CD4-positive, alpha-beta T cell (primary cell): ENCODE results near the gene S100A6. TPM values are rescaled to one million over a fixed set of nuclear protein-coding genes. Genes with fewer than 3 reads are reported as not detected.

Source experiments
- ATAC-seq: fragments of 200-7000 bp; cut with Tn5 transposase; one replicate; pipeline ENCODE4 v1.10.0; 2022; ENCODE audit warnings: mild to moderate bottlenecking; ENCODE audit not compliant: poor library complexity
- CTCF ChIA-PET: fragments of 350-600 bp; sonication (Branson Sonifier 250); formaldehyde crosslinking; loops from one replicate; lab custom pipeline; 2021; ENCODE audit warnings: antibody characterized with exemption, inconsistent platforms; lab: Charles Lee
- POLR2A ChIA-PET: fragments of 350-600 bp; sonication (Branson Sonifier 250); formaldehyde crosslinking; loops from one replicate; lab custom pipeline; 2021; ENCODE audit warnings: antibody characterized with exemption, inconsistent platforms; lab: Charles Lee
- DNase-seq, 14 experiments: peaks; one replicate each; pipeline ENCODE4 v3.0.0-alpha.2; 2013 to 2020; ENCODE audit warnings: mixed read lengths in 2 of 14
- H3K27ac ChIP-seq, 2 donors: one replicate each; pipeline versions ENCODE4 v1.5.1 to v1.7.0; 2013; ENCODE audit warnings: low read length in 2 of 2, low read depth in 1 of 2, mild to moderate bottlenecking in 1 of 2
- H3K27me3 ChIP-seq, 2 experiments: 1 replicate in 1 of 2; 2 replicates in 1 of 2; pipeline versions ENCODE4 v1.6.1 to v1.7.0; 2013; ENCODE audit warnings: low read length in 2 of 2, control low read depth in 1 of 2, mild to moderate bottlenecking in 1 of 2, moderate library complexity in 1 of 2; ENCODE audit not compliant: insufficient read depth in 2 of 2, control insufficient read depth in 1 of 2
- H3K36me3 ChIP-seq: one replicate; pipeline ENCODE4 v1.6.1; 2013; ENCODE audit warnings: low read length, control low read depth; ENCODE audit not compliant: insufficient read depth
- H3K4me1 ChIP-seq: one replicate; pipeline ENCODE4 v1.6.1; 2013; ENCODE audit warnings: low read length, control low read depth; ENCODE audit not compliant: insufficient read depth
- H3K4me3 ChIP-seq: one replicate; pipeline ENCODE4 v1.5.1; 2013; ENCODE audit warnings: mild to moderate bottlenecking, low read length, moderate library complexity
- H3K9me3 ChIP-seq, 2 experiments: 1 replicate in 1 of 2; 2 replicates in 1 of 2; pipeline versions ENCODE4 v1.6.1 to v1.7.0; 2013; ENCODE audit warnings: low read length in 2 of 2, mild to moderate bottlenecking in 2 of 2, control low read depth in 1 of 2, moderate library complexity in 1 of 2; ENCODE audit not compliant: control insufficient read depth in 1 of 2, insufficient read depth in 1 of 2
- H3K27ac Mint-ChIP-seq: one replicate; pipeline ENCODE4 v1.8.0; 2020; ENCODE audit warnings: mixed read lengths
- H3K27me3 Mint-ChIP-seq: one replicate; pipeline ENCODE4 v1.8.0; 2021; ENCODE audit warnings: mixed read lengths
- H3K36me3 Mint-ChIP-seq: one replicate; pipeline ENCODE4 v1.8.0; 2021; ENCODE audit warnings: low read depth, mixed read lengths
- H3K4me1 Mint-ChIP-seq: one replicate; pipeline ENCODE4 v1.8.0; 2021; ENCODE audit warnings: low read depth, mixed read lengths
- H3K4me3 Mint-ChIP-seq: one replicate; pipeline ENCODE4 v1.8.0; 2020; ENCODE audit warnings: mild to moderate bottlenecking, mixed read lengths
- H3K9me3 Mint-ChIP-seq: one replicate; pipeline ENCODE4 v1.8.0; 2020; ENCODE audit warnings: mixed read lengths
- CTCF ChIP-seq: fragments of 200-600 bp; IDR thresholded peaks from one replicate; pipeline ENCODE4 v1.8.0; 2022; ENCODE audit warnings: antibody characterized with exemption, mild to moderate bottlenecking
- intact Hi-C, 2 experiments: fragments of 100-400 bp; cut with DNase I in 1 of 2; cut with micrococcal nuclease in 1 of 2; formaldehyde crosslinking; loops; one replicate each; pipeline versions ENCODE4 v1.15.1 to v1.9.0; 2023 to 2025; cut with DNase I, micrococcal nuclease
- total RNA-seq, 174 experiments: library from RNA in 2 of 174; stranded (reverse) in 2 of 174; gene quantifications; one replicate each; pipeline ENCODE4 v1.2.3 and lab custom pipeline; 2021 to 2026

Gene S100A6
- total RNA-seq, 2 experiments from 2014 or later = 172 to 175 TPM

DNA sequence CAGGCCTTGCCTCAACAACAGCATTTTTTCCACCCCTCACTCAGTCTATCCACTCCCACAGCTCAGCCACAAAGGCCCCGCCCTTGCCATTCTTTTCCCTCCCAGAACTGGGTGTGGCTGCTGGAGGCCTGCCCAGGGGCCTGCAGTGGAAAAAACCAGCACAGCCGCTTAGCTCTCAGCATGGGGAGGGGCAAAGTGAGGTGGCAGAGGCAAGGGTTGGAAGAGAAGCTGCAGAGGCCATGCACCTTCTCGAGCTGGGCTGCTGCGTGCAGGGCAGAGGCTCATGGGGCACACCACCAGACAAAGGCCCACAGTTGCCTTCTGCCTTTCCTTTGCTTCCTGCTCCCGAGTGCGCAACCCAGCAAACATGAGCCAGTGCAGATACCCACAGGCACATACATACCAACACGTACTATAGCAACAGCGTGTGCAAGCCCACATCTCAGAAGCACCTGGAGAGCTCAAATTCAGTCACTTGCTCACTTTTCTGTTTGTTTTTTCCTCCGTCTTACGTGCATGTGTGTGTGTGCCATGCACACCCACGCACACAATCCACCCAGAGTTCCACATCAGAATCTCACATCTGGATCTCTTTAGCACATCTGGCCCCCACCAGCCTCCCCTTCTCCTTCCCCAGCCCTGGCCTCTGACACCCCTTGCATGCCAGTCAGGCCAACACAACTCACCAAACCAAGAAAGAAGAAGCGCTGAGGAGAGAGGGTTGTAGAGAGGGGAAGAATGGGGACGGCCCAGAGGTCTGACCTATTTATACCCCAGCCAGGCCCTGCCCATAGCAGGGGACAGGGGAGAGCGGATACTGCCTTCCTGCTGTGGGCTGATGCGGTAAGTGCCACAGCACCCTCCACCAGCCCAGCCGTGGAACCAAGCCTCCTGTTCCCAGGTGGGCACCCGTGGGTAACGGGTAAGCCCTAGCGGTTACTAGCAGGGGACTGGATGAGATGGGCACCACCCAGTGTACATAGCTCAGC lies 9.6 kb upstream of the S100A6 start, which contains the start of gene S100A4:
Gene S100A4, minus strand, starts transcription at position 740 of the 989 bp plus-strand sequence. CDS start 1,012 bp downstream, outside the sequence.
- ATAC-seq = peak; percentile 81

DNA sequence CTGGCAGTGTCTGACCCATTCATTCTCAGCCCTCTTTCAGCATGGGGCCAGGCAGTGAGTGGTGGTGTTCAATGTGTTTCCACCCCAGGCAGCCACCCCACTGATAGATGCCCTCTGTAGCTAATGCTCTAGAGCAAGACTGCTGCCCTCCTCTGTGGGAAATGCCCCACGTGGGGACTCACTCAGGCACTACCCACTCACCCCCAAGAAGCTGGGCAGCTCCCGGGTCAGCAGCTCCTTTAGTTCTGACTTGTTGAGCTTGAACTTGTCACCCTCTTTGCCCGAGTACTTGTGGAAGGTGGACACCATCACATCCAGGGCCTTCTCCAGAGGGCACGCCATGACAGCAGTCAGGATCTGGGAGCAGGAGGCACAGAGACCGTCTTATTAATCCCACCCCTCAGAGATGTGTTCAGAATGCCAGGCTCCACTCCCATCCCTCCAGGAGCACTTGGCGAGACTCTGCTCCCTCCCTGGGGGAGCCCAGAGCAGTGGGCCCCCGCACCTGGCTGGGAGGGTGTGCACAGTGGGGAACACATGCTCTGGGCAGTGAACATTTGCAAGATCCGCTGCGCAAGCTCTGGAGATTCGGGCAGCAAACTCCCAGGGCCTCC lies 8.8 kb upstream of the S100A6 start:
- no peaks in the 10 kb centered on the region for H3K27me3 Mint-ChIP-seq

More for the DNA sequence above, 9.6 kb upstream of the S100A6 start, which contains the start of gene S100A4:
- Histone ChIP-seq H3K9me3 (no peaks in the 10 kb centered on the region), H3K27ac (peak within 1 kb of the TSS; percentile 83 to 85), H3K27me3 (no peaks in the 10 kb centered on the region), H3K4me3 (peak within 1 kb of the TSS; percentile 82), H3K36me3 (peaks cover 26% of the 10 kb centered on the region), H3K4me1 (peaks cover 83% of the 10 kb centered on the region)
- intact Hi-C loops = loop anchor here (1.0 to 5.0 kb wide), 4 partner anchors 9 to 87 kb away; partner anchors contain the start of genes CHTOP (in 1 of the 2) and S100A6 (in 1 of the 2)
- peak; percentile 65 to 95 (median 88) for DNase-seq
- Mint-ChIP-seq H3K27ac (peak within 1 kb of the TSS; percentile 98), H3K4me1 (peaks cover 72% of the 10 kb centered on the region), H3K4me3 (peak within 1 kb of the TSS; percentile 88), H3K36me3 (peaks cover 43% of the 10 kb centered on the region), H3K27me3 (no peaks in the 10 kb centered on the region), H3K9me3 (no peaks in the 10 kb centered on the region)
- TF ChIP-seq CTCF = no peak
- POLR2A ChIA-PET = interaction anchor here (1.0 to 4.4 kb wide), 16 partner anchors 9 to 612 kb away, joined by 3 to 246 read pairs (median 4); partner anchors contain the start of genes CHTOP, ILF2, INTS3 and S100A6
- CTCF ChIA-PET = interaction anchor here (0.6 to 6.4 kb wide), 4 partner anchors 12 to 35 kb away, joined by 4 to 55 read pairs (median 10); partner anchors contain the start of gene S100A6

More for the DNA sequence above, 8.8 kb upstream of the S100A6 start:
- ChIA-PET POLR2A (interaction anchor here (1.0 to 4.4 kb wide), 15 partner anchors 10 to 613 kb away, joined by 3 to 246 read pairs (median 4); partner anchors contain the start of genes CHTOP, ILF2, INTS3 and S100A6), CTCF (interaction anchor here (1.9 to 6.4 kb wide), 3 partner anchors 11 to 34 kb away, joined by 7 to 55 read pairs (median 12); partner anchors contain the start of gene S100A6)
- Mint-ChIP-seq H3K4me1 (peaks cover 80% of the 10 kb centered on the region), H3K9me3 (no peaks in the 10 kb centered on the region), H3K36me3 (peaks cover 43% of the 10 kb centered on the region), H3K4me3 (peak overlapping the region; percentile 88), H3K27ac (peak overlapping the region; percentile 98)
- TF ChIP-seq CTCF = no peak
- Histone ChIP-seq H3K4me3 (peak overlapping the region; percentile 82), H3K4me1 (peaks cover 88% of the 10 kb centered on the region), H3K27me3 (no peaks in the 10 kb centered on the region), H3K27ac (peak overlapping the region; percentile 78 to 83), H3K9me3 (no peaks in the 10 kb centered on the region), H3K36me3 (peaks cover 26% of the 10 kb centered on the region)
- no peak for ATAC-seq
- intact Hi-C loops = loop anchor here (1.0 to 5.0 kb wide), 3 partner anchors 8 to 88 kb away; partner anchors contain the start of genes CHTOP (in 1 of the 2) and S100A6 (in 1 of the 2)
- no peak for DNase-seq
